GM21786 (cell line): ENCODE results near the gene SFT2D3.

Experiments
- ATAC-seq: cut with Tn5 transposase; IDR thresholded peaks from one replicate; pipeline ENCODE4 v1.9.1; 2021; ENCODE audit not compliant: unreplicated experiment

The SFT2D3 gene

DNA sequence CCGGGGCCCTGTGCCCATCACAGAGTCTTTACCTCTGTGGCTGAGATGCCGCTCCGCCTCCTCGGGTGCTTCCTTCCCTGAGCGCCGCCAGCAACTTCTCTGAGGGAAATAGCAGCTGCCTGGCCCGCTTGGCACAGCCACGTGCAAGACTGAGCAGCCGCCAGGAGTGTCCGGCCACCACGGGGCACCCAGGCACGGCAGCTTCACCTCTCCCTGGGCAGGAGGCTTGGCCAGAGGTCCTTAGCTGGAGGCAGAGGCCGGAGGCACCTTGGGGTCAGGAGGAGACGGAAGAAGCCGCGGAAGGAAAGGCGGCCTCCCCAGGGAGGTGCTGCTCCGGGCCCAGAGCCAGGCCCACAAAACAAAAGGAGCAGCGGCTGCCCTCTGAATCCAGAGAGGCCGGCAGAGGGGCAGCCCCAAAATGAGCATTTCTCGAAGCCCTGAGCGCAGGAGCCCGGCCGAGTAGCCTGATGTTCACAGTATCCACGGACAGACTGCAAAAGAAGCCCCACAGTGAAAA, 20.0 kb upstream of the SFT2D3 start:
- ATAC-seq = no peak

DNA sequence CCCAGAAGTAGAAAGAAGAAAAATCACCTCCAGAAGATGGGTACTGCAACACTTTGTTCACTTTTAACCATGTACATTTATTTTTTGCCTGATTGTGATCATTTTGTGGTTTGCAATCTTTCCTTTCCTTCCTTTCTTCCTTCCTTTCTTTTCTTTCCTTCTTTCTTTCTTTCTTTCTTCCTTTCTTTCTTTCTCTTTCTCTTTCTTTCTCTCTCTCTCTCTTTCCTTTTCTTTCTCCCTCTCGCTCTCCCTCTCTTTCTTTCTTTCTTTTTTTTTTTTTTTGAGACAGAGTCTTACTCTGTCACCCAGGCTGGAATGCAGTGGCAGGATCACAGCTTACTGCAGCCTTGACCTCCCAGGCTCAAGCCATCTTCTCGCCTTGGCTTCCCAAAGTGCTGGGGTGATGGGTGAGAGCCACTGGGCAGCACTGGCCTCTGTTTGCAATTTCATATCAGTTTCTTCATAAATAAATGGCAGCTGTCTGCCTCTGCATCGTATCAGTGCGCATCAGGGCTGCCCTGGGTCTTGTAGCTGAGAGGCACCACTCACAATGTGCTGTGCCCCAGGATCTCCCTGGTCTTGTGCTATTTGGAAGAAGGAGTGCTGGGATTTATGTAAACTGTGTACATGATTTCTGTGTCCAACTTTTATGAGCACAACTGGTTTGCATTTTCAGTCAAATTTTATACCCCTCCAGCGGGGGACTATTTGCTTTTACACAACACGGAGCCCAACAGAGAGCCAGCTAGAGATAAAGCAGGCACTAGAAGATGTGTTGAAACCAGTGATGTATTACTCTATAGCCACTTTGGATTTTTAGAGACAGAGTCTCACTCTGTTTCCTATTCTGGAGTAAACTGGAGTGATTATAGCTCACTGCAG, 19.1 kb upstream of the SFT2D3 start:
- no peak for ATAC-seq

DNA sequence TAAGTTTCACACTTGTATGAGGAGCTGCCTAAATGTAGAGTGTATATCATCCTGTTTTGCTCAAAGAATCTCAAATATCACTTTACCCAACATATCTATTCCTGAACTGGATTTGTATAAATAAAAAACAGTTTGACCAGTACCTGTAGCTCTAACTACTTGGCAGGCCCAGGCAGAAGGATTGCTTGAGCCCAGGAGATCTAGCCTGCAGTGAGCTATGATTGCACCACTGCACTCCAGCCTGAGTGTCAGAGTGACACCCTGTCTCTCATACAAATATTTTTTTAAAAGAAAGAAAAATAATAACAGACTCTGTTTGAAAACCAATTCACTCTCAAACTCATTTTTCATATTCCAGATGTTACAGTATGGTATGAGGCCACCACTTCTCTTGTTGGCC, 18.2 kb upstream of the SFT2D3 start:
- ATAC-seq = no peak

DNA sequence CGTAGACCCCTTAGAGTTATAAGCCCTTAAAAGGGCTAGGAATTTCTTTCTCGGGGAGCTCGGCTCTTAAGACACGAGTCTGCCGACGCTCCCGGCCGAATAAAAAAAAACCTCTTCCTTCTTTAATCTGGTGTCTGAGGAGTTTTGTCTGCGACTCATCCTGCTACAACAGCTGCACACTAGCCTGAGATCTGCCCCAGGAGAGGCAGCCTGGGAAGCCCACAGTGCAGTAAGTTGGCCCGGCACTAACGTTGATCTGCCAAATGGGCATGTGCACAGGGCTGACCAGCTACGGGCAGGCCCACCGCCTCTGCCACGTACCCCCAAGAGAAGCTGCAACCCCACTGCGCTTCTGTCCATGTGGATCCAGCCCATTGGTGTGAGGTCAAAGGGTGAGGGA, 17.5 kb upstream of the SFT2D3 start:
- ATAC-seq = no peak

DNA sequence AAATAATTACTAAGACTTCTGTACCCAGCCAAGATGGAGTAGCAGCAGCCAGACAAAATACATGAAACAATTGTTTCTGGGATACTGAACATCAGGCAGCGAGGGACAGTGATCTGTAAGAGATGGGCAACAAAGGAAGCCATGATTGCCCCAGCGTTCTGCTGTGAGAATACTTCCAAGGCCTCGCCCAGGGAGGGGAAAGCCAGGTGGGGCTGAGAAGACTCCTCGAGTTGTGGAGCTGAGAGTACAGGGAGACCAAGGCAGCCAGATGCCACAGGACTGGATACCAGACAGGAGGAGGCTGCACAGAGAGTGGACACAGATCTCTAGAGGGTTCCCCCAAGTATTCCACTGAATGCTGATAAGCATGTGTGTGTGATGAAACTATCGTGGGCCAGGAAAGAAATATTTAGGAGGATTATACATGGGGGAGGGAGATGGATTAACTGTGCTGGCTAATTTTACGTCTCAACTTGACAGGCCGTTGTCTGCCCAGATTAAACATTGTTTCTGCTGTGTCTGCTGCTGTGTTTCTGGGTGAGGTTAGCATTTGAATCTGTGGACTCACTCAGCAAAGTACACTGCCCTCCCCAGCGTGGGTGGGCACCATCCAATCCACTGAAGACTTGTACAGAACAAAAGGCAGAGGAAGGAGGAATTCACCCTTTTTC, 15.8 kb upstream of the SFT2D3 start:
- ATAC-seq = no peak

DNA sequence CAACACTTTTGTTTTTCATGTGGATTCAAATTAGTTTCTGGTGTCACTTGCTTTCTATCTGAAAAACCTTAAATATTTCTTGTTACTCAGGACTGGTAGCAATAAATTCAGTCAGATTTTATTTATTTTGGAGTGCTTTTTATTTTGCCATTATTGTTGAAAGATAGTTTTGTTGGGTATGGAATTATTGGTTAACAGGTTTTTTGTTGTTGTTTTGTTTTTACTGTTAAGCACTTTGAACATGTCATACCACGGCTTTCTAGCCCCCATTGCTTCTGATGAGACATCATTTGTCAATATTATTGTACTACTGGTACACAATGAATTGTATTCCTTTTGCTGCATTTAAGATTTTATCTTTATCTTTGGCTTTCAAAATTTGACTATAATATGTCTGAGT, 12.9 kb upstream of the SFT2D3 start:
- ATAC-seq = no peak

DNA sequence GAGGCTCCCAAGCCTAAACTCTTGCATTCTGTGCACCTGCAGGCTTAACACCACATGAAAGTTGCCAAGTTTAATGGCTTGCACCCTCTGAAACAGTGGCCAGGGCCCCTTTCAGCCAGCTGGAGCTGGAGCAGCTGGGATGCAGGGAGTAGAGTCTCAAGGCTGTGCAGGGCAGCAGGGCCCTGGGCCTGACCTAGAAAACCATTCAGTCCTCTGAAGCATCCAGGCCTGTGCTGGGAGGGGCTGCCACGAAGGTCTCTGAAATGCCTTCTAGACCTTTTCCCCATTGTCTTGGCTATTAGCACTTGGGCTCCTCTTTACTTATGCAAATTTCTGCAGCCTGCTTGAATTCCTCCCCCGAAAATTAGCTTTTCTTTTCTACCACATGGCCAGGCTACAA, 10.6 kb upstream of the SFT2D3 start:
- ATAC-seq = no peak

DNA sequence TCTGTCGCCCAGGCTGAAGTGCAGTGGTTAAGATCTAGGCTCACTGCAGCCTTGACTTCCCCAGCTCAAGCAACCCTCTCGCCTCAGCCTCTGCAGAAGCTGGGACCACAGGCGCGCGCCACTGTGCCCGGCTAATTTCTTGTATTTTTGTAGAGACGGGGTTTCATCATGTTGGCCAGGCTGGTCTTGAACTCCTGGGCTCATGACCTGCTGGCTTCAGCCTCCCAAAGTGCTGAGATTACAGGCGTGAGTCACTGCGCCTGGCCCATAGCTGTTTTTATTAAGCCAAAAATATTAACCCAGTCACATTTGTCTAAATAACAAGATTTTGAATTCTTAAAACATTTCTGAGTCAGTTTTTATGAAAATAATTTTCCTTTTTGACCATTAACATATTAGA, 6.3 kb upstream of the SFT2D3 start:
- ATAC-seq = no peak

DNA sequence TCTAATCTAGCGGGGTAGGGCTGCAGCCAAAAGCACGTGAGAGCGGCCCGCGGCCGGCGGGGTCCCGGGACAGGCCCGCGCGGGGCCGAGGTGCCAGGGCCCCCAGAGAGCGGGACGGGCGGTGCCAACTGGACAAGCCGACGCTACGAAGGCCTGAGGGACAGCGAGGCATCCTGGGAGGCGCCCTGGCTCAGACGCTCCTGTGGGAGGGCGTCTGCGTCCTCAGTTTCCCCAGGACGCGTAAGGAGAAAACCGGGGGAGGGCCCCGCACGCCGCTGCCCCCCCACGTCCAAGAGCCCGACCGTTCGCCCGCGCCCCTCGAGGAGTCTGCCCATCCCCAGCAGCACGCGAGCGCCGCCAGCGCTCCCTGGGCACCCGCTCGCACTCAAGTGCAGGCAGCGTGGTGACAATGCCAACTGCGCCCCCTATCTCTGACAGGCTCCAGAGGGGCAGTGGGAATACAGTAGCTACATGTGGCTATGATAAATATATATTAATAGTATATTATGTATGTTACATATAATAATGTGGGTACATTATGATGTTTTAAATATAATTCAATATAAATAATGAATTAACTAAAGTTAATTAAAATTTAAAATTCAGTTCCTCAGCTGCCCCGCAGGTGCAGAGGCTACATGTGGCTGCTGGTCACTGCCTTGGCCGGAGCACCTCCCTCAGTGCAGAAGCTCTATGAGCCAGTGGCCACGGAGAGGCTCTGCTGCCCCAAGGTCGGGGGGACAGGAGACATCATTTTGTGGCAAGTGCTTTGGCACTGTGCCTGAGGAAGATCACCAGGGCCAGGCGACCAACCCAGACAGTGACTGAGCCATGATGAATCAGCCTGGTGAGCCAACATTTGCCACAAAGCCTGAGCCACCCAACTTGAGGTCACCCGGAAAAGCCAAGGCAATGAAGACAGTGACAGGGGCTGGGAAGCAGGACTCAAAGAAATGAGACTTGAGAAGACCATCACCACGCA, 5.5 kb upstream of the SFT2D3 start:
- ATAC-seq = no peak

DNA sequence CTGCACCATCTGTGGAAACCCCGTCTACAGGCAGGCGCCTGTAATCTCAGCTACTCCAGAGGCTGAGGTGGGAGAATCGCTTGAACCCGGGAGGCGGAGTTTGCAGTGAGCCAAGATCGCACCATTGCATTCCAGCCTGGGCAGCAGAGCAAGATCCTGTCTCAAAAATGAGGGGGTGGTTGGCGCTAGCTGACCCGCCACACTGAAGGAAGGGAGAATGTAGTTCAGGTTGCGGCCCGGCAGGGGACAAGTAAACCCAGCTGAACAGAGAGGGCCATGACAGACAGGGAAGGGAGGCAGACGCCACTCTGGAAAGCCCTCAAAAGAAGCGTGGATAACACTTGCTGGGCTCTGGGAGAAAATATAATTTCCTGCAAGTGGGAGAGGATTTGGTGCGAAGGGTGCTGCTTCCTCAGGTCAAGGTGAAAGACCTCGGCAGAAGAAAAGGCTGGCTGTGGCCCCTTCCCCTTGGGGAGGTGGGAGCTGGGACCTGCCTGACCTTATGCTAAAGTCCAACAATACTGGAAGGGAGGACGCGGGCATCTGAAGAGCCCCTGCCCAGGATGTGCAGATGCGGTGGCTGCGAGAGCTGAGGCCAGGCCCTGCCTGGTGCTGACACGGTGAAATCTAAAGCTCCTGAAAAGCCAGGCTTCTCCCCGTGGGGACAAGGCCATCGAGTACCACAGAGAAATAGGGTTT, 3.7 kb upstream of the SFT2D3 start:
- ATAC-seq = no peak

DNA sequence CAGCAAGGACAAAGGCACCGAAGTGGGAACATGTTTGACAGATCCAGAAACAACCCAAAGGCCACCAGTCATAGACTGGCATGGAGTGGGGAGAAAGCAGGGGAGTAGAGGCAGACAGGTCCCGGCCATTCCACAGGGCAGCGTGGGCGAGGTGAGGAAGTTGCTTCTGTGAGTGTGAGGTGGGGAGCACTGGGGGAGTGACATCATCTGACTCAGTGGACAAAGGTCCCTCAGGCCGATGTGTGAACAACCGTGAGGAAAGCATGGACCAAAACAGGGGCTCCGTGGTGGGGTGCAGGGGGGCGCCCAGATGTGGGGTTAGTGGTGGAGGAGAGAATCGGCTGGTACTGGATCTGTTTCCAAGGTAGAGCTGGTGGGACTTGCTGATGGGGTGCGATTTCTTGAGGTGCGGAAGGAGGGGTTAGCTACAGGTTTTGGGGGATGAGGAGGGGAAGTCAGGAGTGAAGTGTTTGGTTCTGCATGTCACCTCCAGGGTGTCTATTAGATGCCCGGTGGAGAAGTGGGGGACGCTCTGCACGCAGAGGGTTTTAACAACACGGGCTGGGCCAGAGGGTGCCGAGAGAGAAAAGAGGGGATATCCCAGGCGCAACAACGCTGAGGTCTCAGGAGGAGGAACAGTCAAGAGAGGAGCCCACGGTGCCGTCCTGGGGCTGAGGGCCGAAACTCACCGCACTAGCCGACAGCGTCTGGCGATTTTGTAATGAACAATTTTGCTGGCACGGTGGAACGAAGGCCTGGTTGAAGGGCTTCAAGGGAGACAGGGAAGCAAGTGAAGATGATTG, 2.5 kb upstream of the SFT2D3 start:
- no peak for ATAC-seq

DNA sequence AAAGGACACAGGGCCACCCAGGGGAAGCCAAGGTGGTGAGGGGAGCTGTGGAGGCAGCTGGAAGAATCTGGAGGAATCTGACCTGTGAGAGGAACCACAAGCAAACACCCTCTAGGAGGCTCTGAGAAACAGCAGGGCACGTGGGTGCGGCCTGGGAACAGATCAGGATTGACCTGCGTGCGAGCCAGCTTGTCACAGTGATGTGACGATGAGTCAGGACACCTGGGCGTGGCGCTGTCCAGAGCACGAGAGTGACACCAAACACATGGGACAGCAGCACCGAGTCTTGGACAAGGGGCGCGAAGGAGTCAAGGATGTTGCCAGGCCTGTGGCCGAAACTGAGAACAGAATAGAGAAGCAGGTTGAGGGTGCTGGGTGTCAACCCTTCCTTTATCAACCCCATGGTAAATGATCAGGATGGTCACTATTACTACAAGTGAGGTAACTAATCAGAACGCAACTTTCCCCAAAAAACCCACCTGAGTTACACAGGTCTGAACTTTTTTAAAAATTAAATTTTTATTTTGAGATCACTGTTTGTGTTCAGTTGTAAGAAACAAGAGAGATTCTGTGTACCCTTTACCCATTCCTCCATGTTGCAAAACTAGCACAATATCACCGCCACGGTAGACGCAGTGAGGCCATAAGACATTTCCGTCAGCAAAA, 637 bp upstream of the SFT2D3 start:
- peak; percentile 75 for ATAC-seq

DNA sequence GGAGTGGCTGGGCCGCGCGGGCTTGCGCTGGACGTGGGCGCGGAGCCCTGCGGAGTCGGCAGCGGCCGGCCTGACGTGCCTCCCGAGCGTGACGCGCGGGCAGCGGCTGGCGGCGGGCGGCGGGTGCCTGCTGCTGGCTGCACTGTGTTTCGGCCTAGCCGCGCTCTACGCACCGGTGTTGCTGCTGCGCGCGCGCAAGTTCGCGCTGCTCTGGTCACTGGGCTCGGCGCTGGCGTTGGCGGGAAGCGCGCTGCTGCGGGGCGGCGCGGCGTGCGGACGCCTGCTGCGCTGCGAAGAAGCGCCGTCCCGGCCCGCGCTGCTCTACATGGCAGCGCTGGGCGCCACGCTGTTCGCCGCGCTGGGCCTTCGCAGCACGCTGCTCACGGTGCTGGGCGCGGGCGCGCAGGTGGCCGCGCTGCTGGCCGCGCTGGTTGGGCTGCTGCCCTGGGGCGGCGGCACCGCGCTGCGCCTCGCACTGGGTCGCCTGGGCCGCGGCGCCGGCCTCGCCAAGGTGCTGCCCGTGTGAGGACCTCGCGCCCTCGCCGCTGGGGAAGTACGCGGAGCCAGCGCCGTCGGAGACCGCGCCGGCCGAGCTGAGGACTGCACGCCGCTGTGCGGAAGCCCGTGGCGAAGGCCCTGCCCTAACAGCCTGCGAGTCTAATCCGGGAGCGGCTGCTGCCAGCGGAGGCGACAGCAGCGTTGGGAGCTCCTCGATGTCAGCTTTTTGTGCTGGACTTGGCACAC, 526 bp downstream of the SFT2D3 start:
- peak; percentile 34 for ATAC-seq

DNA sequence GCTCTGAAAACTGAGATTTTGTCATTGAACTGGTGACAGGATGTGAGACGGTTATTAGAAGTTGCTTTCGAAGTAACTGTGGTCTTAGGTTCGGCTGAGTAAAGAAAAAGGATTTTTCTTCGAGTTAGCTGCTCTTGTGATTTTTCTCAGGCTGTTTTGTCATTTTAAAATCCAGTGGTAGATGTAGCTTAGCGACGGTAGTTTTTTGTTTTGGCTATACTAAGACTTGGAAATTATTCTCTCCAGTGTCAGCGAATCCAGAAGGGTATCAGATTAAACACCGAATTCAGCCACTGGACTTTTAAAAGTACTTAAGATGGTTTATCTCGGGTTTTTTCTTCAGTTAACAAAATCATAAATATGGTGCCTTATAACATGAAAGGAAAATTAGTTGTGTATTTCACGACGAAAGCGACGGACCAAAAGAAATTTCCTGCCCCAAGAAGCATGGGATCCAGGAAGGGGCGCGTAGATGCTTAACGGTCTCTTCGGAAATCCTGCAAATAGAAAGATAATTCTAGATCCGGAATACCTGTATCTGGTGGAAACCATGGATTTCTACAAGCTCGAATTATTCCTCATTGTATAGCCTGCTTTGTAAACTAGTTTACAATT, 1.2 kb downstream of the SFT2D3 start:
- ATAC-seq = no peak

DNA sequence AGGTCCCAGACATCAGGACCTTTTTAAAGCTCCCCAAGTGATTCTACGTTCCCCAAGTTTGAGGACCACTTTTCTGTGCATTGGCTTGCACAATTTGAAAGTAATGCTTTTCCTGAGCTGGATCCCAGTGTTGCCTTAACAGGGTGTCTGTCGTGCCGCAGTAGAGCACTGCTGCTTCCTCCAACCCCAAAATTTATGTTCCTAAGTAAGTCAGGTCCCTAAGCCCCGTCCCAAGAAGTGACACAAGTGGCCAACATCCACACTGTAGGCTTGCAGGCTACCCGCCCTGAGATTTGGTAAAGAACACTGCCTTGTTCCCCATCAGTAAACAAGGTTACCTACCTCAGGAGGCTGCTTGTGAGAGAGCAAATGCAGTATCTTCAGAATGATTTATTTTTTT, 2.0 kb downstream of the SFT2D3 start:
- no peak for ATAC-seq

DNA sequence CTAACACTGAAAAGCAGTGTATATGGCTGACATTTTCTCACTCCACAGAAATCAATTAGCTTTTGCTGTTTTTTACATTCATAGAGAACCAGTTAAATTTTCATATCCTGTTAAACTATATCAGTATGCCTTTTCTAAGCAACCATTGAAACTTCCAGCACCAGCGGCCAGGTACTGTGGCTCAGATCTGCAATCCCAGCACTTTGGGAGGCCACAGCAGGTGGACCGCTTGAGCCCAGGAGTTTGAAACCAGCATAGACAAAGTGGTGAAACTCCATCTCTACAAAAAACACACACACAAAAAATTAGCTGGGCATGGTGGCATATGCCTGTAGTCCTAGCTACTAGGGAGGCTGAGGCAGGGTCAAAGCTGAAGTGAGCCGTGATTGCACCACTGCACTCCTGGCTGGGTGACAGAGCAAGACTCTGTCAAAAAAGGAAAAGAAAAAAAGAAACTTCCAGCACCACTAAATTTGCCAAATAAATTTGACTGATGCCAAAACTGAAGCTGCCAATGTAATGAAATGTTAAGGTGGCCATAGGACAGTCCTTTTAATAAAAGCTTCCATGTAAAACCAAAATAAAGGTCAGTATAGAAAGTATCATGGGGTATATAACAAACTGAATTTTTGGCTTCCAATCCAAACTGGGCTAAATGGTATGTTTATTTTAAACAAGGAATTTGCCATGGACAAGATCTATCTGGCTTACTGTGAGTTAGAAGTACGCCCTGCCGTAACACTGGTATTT, 3.5 kb downstream of the SFT2D3 start:
- no peak for ATAC-seq

DNA sequence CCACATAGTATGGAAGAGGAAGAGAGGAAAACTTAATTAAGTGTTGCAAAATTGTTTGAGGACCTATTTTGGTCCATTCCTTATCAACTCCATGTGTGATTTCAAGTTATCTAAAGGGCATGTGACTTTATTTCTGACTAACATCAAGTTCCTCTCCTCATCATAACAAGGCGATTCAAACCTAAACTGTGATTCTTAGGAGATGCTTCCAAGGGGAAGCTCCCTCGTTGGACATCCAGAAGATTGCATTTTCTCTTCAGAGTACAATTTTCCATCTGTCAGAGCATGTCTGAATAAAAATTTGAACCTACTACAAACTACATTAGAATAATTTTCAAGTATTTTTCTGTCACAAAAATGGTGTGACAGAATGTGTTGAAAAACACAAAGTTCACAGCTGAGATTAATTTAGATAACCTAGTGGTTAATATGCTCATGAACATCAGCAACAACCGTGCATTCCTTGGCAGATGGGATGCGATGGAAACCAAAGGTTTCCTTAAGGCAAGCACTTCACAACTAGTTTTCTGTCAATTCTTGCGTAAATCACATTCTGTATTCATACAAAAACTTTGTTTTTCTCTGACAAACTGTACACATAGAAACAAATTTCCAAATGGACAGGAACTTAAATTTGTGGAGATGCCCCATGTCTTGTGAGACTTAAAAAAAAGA, 4.2 kb downstream of the SFT2D3 start:
- no peak for ATAC-seq
